ENCODE data around the gene ZNF530. TPM values are rescaled to one million over a fixed set of nuclear protein-coding genes. Genes with fewer than 3 reads are reported as not detected.

Gene ZNF530
- total RNA-seq, 1 experiment from 2014 or later: 8.6 TPM

- no peak for DNase-seq
- Mint-ChIP-seq H3K9me3 (ENCODE audit: unreplicated experiment) (peaks cover 30% of the 10 kb centered on the region), H3K27me3 (ENCODE audit: insufficient read depth, unreplicated experiment) (peaks cover 3% of the 10 kb centered on the region), H3K4me1 (ENCODE audit: low read depth, unreplicated experiment) (no peaks in the 10 kb centered on the region), H3K36me3 (ENCODE audit: insufficient read depth, unreplicated experiment) (peaks cover 24% of the 10 kb centered on the region), H3K4me3 (ENCODE audit: unreplicated experiment) (no peak overlapping the region), H3K27ac (ENCODE audit: unreplicated experiment) (no peak overlapping the region)
- intact Hi-C loops (cut with micrococcal nuclease; ENCODE audit: unreplicated experiment): no loop called here
- Histone ChIP-seq H3K9me3 (peaks cover 23% of the 10 kb centered on the region), H3K27me3 (replicated peaks; ENCODE audit: control insufficient read depth, insufficient read depth, low read length) (no peaks in the 10 kb centered on the region), H3K4me3 (ENCODE audit: low read depth, low read length) (no peak overlapping the region), H3K4me1 (no peaks in the 10 kb centered on the region), H3K36me3 (ENCODE audit: control insufficient read depth, insufficient read depth, low read length) (peaks cover 2% of the 10 kb centered on the region; the same call in 1 of the 2 replicates)
- POLR2A ChIA-PET: no interaction called here
- TF ChIP-seq, protein P1, sequence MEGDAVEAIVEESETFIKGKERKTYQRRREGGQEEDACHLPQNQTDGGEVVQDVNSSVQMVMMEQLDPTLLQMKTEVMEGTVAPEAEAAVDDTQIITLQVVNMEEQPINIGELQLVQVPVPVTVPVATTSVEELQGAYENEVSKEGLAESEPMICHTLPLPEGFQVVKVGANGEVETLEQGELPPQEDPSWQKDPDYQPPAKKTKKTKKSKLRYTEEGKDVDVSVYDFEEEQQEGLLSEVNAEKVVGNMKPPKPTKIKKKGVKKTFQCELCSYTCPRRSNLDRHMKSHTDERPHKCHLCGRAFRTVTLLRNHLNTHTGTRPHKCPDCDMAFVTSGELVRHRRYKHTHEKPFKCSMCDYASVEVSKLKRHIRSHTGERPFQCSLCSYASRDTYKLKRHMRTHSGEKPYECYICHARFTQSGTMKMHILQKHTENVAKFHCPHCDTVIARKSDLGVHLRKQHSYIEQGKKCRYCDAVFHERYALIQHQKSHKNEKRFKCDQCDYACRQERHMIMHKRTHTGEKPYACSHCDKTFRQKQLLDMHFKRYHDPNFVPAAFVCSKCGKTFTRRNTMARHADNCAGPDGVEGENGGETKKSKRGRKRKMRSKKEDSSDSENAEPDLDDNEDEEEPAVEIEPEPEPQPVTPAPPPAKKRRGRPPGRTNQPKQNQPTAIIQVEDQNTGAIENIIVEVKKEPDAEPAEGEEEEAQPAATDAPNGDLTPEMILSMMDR (IDR thresholded peaks at IDR 0.05; ENCODE audit: insufficient read depth in 1 of 2, low read depth in 1 of 2, low read length in 1 of 2, severe bottlenecking in 1 of 2, unreplicated experiment in 1 of 2): no peak
- CTCF ChIA-PET: no interaction called here
- BruUV-seq (replicated peaks): no TSS peak
These were observed 11.4 kb downstream of the ZNF530 start for GRCh38 chr19:57611113-57611512.

GRCh38 chr19:57613941-57614743 is 14.5 kb downstream of the ZNF530 start, which contains the start of gene ZNF134:
TSS of gene ZNF134 (plus strand) at chr19:57614242. CDS start at chr19:57619469, 5,227 bp downstream.
- Mint-ChIP-seq H3K36me3 (ENCODE audit: insufficient read depth, unreplicated experiment) (peaks cover 35% of the 10 kb centered on the region), H3K9me3 (ENCODE audit: unreplicated experiment) (peaks cover 55% of the 10 kb centered on the region)
- intact Hi-C loops (cut with micrococcal nuclease; ENCODE audit: unreplicated experiment): no loop called here

GRCh38 chr19:57615346-57615745 is 15.7 kb downstream of the ZNF530 start:
- TF ChIP-seq, protein P1 (IDR thresholded peaks at IDR 0.05; ENCODE audit: insufficient read depth in 1 of 2, low read depth in 1 of 2, low read length in 1 of 2, severe bottlenecking in 1 of 2, unreplicated experiment in 1 of 2): no peak
- intact Hi-C loops (cut with micrococcal nuclease; ENCODE audit: unreplicated experiment): no loop called here
- H3K4me3 ChIP-seq (ENCODE audit: low read depth, low read length): no peak overlapping the region

More at GRCh38 chr19:57613941-57614743, 14.5 kb downstream of the ZNF530 start, which contains the start of gene ZNF134:
- ChIA-PET POLR2A (no interaction called here), CTCF (no interaction called here)
- Histone ChIP-seq H3K27me3 (replicated peaks; ENCODE audit: control insufficient read depth, insufficient read depth, low read length) (no peaks in the 10 kb centered on the region), H3K4me1 (no peaks in the 10 kb centered on the region), H3K4me3 (ENCODE audit: low read depth, low read length) (peak within 1 kb of the TSS; percentile 52), H3K36me3 (ENCODE audit: control insufficient read depth, insufficient read depth, low read length) (peaks cover 2% of the 10 kb centered on the region; the same call in 1 of the 2 replicates), H3K9me3 (peaks cover 36% of the 10 kb centered on the region)
- TF ChIP-seq, protein P1 (IDR thresholded peaks at IDR 0.05; ENCODE audit: insufficient read depth in 1 of 2, low read depth in 1 of 2, low read length in 1 of 2, severe bottlenecking in 1 of 2, unreplicated experiment in 1 of 2): peak in 1 of 2 experiments; percentile 5
- H3K27ac Mint-ChIP-seq (ENCODE audit: unreplicated experiment): peak within 1 kb of the TSS; percentile 77
- peaks cover 3% of the 10 kb centered on the region for H3K27me3 Mint-ChIP-seq (ENCODE audit: insufficient read depth, unreplicated experiment)
- DNase-seq: peak; percentile 79 to 80
- BruUV-seq (replicated peaks): TSS peak; percentile 50
- peak within 1 kb of the TSS; percentile 78 for H3K4me3 Mint-ChIP-seq (ENCODE audit: unreplicated experiment)
- no peaks in the 10 kb centered on the region for H3K4me1 Mint-ChIP-seq (ENCODE audit: low read depth, unreplicated experiment)

More at GRCh38 chr19:57615346-57615745, 15.7 kb downstream of the ZNF530 start:
- H3K36me3 Mint-ChIP-seq (ENCODE audit: insufficient read depth, unreplicated experiment): peaks cover 47% of the 10 kb centered on the region
- peaks cover 3% of the 10 kb centered on the region for H3K27me3 Mint-ChIP-seq (ENCODE audit: insufficient read depth, unreplicated experiment)
- peaks cover 67% of the 10 kb centered on the region for H3K9me3 Mint-ChIP-seq (ENCODE audit: unreplicated experiment)
- peaks cover 42% of the 10 kb centered on the region for H3K9me3 ChIP-seq
- DNase-seq: no peak
- no peak overlapping the region for H3K27ac Mint-ChIP-seq (ENCODE audit: unreplicated experiment)
- peaks cover 4% of the 10 kb centered on the region for H3K36me3 ChIP-seq (ENCODE audit: control insufficient read depth, insufficient read depth, low read length)
- BruUV-seq (replicated peaks): no TSS peak
- no peaks in the 10 kb centered on the region for H3K4me1 ChIP-seq
- H3K4me3 Mint-ChIP-seq (ENCODE audit: unreplicated experiment): peak overlapping the region; percentile 78
- H3K4me1 Mint-ChIP-seq (ENCODE audit: low read depth, unreplicated experiment): no peaks in the 10 kb centered on the region
- POLR2A ChIA-PET: no interaction called here
- CTCF ChIA-PET: no interaction called here
- no peaks in the 10 kb centered on the region for H3K27me3 ChIP-seq (replicated peaks; ENCODE audit: control insufficient read depth, insufficient read depth, low read length)

All from Caco-2 (cell line).